ENCODE data around the gene CLASRP.
"Not testable (repeated sequence)": the region's sequence is repeated elsewhere in the genome, so short reads cannot be mapped to it uniquely, and the experiment has no call there.

CLASRP gene

GRCh38 chr19:45103508-45104319, 64.9 kb downstream of the CLASRP start:
- no peak for DNase-seq (ENCODE audit: low spot score)

- no peak for DNase-seq (ENCODE audit: low spot score)
Observed at GRCh38 chr19:45104658-45105349, 66.0 kb downstream of the CLASRP start.

DNA sequence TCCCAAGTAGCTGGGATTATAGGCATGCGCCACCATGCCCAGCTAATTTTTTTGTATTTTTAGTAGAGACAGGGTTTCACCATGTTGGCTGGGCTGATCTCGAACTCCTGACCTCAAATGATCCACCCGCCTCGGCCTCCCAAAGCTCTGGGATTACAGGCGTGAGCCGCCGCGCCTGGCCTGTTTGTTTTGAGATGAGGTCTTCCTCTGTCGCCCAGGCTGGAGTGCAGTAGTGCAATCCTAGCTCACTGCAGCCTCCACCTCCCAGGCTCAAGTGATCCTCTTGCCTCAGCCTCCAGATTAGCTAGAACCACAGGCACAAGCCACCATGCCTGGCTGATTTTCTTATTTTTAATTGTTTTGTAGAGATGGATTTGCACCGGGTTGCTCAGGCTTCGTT, 67.5 kb downstream of the CLASRP start:
- DNase-seq (ENCODE audit: low spot score): not testable (repeated sequence)

DNA sequence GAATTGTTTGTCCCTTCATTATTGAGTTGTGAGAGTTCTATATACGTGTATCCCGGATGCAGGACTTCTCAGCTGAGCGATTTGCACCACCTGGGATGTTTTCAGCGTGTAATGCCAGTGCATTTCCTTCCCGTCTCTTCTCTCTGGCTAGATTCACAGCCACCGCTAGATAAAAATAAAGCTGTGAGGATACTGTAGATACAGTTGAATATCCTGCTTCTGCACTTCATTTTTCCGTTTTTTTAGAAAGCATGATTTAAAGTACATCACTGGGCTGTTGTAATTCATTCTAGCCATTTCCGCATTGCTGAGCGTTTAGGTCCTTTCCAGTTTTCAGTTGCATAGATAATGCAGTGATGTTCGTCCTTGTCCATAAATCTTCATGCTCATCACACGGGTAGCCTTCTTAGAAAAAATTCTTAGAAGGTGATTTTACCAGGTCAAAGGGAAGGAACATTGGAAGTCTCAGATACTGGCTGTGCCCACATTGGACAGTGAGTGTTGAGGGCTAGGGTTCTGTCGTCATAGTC, 68.8 kb downstream of the CLASRP start:
- no peak for DNase-seq (ENCODE audit: low spot score)

DNA sequence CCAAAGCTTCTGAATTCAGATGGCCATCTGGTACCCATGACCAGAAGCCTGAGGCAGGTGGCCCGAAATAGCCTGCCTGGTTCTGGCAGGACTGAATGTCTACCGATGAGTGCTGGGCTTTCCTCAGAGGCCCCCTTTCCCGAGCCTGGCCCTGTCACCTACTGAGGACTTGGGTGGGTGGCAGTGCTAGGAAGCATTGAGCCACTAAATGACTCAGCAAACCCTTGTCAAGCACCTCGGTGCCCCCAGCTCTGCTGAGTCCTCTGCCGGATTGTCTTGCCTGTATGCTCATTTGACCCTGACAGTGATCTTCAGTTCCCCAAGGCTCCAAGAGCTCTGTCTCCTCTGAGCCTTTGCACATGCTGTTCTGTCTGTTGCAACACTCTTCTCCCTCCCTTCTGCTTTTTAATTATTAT, 72.0 kb downstream of the CLASRP start:
- DNase-seq (ENCODE audit: low spot score): no peak

DNA sequence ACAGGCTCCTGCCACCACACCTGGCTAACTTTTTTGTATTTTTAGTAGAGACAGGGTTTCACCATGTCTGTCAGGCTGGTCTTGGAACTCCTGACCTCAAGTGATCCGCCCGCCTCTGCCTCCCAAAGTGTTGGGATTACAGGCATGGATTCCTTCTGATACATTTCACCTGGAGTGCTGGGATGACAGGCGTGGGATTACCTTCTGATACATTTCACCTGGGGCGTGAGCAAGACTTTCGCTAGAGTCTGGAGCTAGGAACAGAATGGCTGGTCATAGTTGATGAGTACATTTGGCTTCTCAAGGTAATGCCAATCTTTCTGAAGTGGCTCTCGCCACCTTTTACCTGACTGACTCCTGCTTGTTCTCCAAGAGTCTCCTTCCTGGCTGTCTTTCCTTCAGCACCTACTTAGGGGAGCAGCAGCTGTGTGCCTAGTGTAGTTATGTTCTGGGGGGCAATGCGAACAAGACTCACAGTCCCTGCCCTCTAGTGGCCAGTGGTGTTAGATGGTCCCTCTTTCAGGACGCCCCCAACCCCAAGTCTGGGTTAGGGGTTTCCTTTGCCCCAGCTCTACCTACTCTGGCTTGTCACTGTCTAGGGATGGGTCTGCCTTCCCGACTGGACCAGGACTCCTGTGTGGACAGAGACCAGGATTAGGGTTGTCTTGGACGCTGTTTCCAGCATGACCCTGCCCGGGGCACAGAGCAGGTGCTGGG, 73.4 kb downstream of the CLASRP start:
- DNase-seq (ENCODE audit: low spot score): no peak

- no peak for DNase-seq (ENCODE audit: low spot score)
Observed at GRCh38 chr19:45113628-45114027, 74.8 kb downstream of the CLASRP start.

DNA sequence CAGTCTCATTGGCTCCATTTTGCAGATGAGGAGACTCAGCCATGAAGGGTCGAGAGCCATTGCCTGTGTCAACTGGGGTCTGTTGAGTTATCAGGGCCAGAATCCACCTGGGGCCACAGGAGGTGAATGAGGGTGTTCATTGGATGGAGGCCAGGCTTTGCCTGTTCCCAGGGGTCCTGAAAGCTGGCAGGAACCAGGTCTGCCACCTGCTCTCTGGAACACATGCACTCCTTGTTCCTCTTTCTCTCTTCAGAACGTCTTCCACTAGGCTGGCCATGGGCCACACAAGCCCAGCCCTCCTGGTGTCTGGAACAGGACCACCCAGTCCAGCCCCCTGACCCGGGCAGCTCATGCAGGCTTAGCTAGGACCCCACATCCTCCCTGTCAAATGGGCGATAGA, 75.3 kb downstream of the CLASRP start:
- no peak for DNase-seq (ENCODE audit: low spot score)

- no peak for DNase-seq (ENCODE audit: low spot score)
Observed at GRCh38 chr19:45115809-45116615, 77.2 kb downstream of the CLASRP start.

GRCh38 chr19:45117167-45117594, 78.3 kb downstream of the CLASRP start:
- peak; percentile 23 for DNase-seq (ENCODE audit: low spot score)

DNA sequence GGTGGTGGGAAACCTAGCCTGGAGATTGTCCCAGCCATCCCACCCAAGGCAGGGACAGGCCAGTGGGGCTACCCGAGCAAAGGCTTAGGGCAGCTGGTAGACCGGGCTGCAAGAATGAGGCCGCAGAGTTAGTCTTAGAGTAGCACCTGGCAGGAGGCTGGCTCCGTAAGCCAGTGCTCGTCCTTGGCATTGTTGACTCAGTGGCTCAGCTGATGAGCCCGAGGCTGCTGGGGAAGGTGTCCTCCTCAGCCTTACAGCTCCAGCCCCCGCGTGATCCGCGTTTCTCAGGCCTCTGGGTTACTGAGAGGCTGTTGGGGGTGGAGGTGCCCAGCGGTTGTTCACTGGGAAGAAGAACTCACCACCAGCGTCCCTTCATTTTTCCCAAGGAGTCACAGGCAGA, 78.8 kb downstream of the CLASRP start:
- DNase-seq (ENCODE audit: low spot score): no peak

DNA sequence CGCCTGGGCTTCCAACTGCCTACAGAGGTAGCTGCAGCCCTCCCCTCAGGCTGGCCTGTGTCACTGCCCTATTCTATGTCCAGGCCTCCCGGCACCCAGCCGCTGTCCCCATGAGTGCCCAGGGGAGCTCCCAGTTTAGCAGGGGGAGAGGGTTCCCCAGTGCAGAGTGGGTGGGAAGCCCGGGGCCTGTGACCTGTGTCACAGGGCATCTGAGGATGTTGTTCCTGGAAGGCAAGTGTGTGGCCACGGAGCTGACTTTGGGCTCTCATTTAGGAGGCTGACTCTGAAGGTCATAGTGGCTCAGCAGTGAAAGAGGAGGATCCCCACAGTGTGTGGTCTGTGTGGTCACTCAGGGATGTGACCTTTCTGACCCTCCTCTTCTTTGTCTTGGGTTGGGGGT, 79.3 kb downstream of the CLASRP start:
- DNase-seq (ENCODE audit: low spot score): no peak

GRCh38 chr19:45118591-45119355, 79.9 kb downstream of the CLASRP start:
- DNase-seq (ENCODE audit: low spot score): not testable (repeated sequence)

DNA sequence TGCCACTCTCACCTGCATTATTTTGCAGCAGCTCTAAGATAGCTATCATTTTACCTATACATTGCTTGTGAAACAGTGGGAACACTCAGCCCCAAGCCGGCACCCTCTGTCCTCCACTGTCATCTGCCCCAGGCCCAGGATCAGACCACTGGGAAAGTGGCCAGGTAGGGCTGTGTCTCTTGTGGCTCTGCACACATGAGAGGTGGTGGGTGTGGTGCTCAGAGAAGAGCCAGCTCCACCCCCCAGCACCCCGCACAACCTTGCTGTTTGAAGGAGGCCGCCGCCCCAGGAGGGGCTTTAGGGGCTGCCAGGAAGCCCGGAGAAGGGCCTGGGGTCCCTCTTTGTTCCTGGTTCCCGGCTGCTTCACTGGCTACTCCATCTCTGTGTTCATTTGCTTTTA, 80.7 kb downstream of the CLASRP start:
- DNase-seq (ENCODE audit: low spot score): no peak
